HepG2 (cell line): Measurements from ENCODE around the gene PRKCI. TPM values are rescaled to one million over a fixed set of nuclear protein-coding genes. Genes with fewer than 3 reads are reported as not detected.

ENCODE experiments used
- AGO2 ChIP-seq: fragments of 200-400 bp; formaldehyde crosslinking; optimal IDR thresholded peaks from 2 replicates; pipeline ENCODE3; 2017; ENCODE audit warnings: mild to moderate bottlenecking, low read depth, low read length, moderate library complexity
- HDAC1 ChIP-seq: sonication (generic); formaldehyde crosslinking; IDR thresholded peaks from 2 replicates; pipeline ENCODE4 v1.5.1; 2020; ENCODE audit warnings: mild to moderate bottlenecking, missing genetic modification reagents
- HNF4A ChIP-seq: sonication (generic); formaldehyde crosslinking; IDR thresholded peaks from 2 replicates; pipeline ENCODE4 v1.4.0; 2020; ENCODE audit warnings: missing genetic modification reagents
- KLF16 ChIP-seq, 2 experiments: sonication (generic) in 1 of 2; formaldehyde crosslinking in 1 of 2; IDR thresholded peaks; 2 replicates each; pipeline versions ENCODE4 v1.6.1 to v1.8.0; 2016 to 2023; ENCODE audit warnings: missing genetic modification reagents in 2 of 2, missing compliant biosample characterization in 1 of 2
- NFKB2 ChIP-seq: sonication (generic); formaldehyde crosslinking; IDR thresholded peaks from 2 replicates; pipeline ENCODE4 v1.4.0; 2020; ENCODE audit warnings: missing genetic modification reagents, borderline replicate concordance
- NR2F6 ChIP-seq, 2 experiments: IDR thresholded peaks; 2 replicates each; pipeline ENCODE4 v1.6.1; 2016; ENCODE audit warnings: antibody characterized with exemption in 1 of 2, mild to moderate bottlenecking in 1 of 2
- SMAD1 ChIP-seq: sonication (generic); formaldehyde crosslinking; IDR thresholded peaks from 2 replicates; pipeline ENCODE4 v1.4.0; 2020; ENCODE audit warnings: missing genetic modification reagents, low read depth, mild to moderate bottlenecking, borderline replicate concordance
- SP5 ChIP-seq: IDR thresholded peaks from 2 replicates; pipeline ENCODE4 v1.6.1; 2016; ENCODE audit warnings: low read depth, borderline replicate concordance
- STAG1 ChIP-seq: sonication (generic); formaldehyde crosslinking; IDR thresholded peaks from 2 replicates; pipeline ENCODE4 v1.4.0; 2020; ENCODE audit warnings: missing genetic modification reagents
- SUZ12 ChIP-seq: fragments of 150-350 bp; IDR thresholded peaks from 2 replicates; pipeline ENCODE4 v1.6.1; 2014; ENCODE audit warnings: low read depth, low read length
- ZBTB42 ChIP-seq: sonication (generic); formaldehyde crosslinking; IDR thresholded peaks from 2 replicates; pipeline ENCODE4 v1.5.0; 2020; ENCODE audit warnings: mild to moderate bottlenecking, missing genetic modification reagents
- ZFYVE20 ChIP-seq: sonication (generic); formaldehyde crosslinking; IDR thresholded peaks from 2 replicates; pipeline ENCODE4 v1.8.0; 2023; ENCODE audit warnings: low read depth, mild to moderate bottlenecking, moderate library complexity, missing genetic modification reagents, borderline replicate concordance
- ZMAT3 ChIP-seq: sonication (generic); formaldehyde crosslinking; conservative IDR thresholded peaks from 2 replicates; pipeline ENCODE4 v1.7.0; 2021; ENCODE audit warnings: missing genetic modification reagents
- ZNF101 ChIP-seq: sonication (generic); formaldehyde crosslinking; IDR thresholded peaks from 2 replicates; pipeline ENCODE4 v1.4.0; 2020; ENCODE audit warnings: mild to moderate bottlenecking, low read depth, missing genetic modification reagents, borderline replicate concordance
- ZNF160 ChIP-seq: sonication (generic); formaldehyde crosslinking; IDR thresholded peaks from 2 replicates; pipeline ENCODE4 v1.8.0; 2022; ENCODE audit warnings: mild to moderate bottlenecking, inconsistent platforms, missing genetic modification reagents
- ZNF30 ChIP-seq: sonication (generic); formaldehyde crosslinking; IDR thresholded peaks from 2 replicates; pipeline ENCODE4 v1.5.0; 2020; ENCODE audit warnings: mild to moderate bottlenecking, missing genetic modification reagents
- ZNF772 ChIP-seq: sonication (generic); formaldehyde crosslinking; IDR thresholded peaks from 2 replicates; pipeline ENCODE4 v1.5.0; 2020; ENCODE audit warnings: mild to moderate bottlenecking, missing genetic modification reagents
- ZNF781 ChIP-seq: sonication (generic); formaldehyde crosslinking; IDR thresholded peaks from 2 replicates; pipeline ENCODE4 v1.5.1; 2020; ENCODE audit warnings: borderline replicate concordance, mild to moderate bottlenecking, missing genetic modification reagents; ENCODE audit errors: not compliant biosample characterization
- ZSCAN9 ChIP-seq: IDR thresholded peaks from 2 replicates; pipeline ENCODE4 v1.6.1; 2016; ENCODE audit warnings: borderline replicate concordance
- polyA plus RNA-seq, 8 experiments: library from polyadenylated mRNA; depleted of rRNA in 3 of 8; stranded (reverse) in 7 of 8; unstranded in 1 of 8; fragments of >200 nt; fragmentation: Illumina TruSeq in 4 of 8; extraction: Trizol in 4 of 8; gene quantifications; 2 replicates each; pipeline versions ENCODE4 v1.2.1 to v1.2.3, GENCODE V29; 2011 to 2016; ENCODE audit warnings: low read depth in 4 of 8, missing spikeins in 1 of 8, mixed read lengths in 1 of 8; ENCODE audit not compliant: insufficient read depth in 1 of 8
- total RNA-seq, 5 experiments: library from RNA; depleted of rRNA; stranded (reverse); fragments of >200 nt; fragmentation: Illumina TruSeq; extraction: Trizol; gene quantifications; 2 replicates each; pipeline ENCODE4 v1.2.3, GENCODE V29; 2016; ENCODE audit warnings: low read depth in 1 of 5
- TF ChIP-seq, protein P1 (sequence below): sonication (generic); formaldehyde crosslinking; IDR thresholded peaks from 2 replicates; pipeline ENCODE4 v1.4.0; 2020; ENCODE audit warnings: missing genetic modification reagents, low read depth, mild to moderate bottlenecking, borderline replicate concordance
- TF ChIP-seq, protein P2 (sequence below): sonication (generic); formaldehyde crosslinking; conservative IDR thresholded peaks from 2 replicates; pipeline ENCODE4 v1.8.0; 2022; ENCODE audit warnings: low read depth, missing genetic modification reagents
- TF ChIP-seq, protein P3 (sequence below): sonication (generic); formaldehyde crosslinking; IDR thresholded peaks from 2 replicates; pipeline ENCODE4 v1.4.0; 2020; ENCODE audit warnings: mild to moderate bottlenecking, missing genetic modification reagents

PRKCI gene
- total and polyA plus RNA-seq, 2 of the 13 experiments (the other 11 are each of a cell fraction or from before 2014, with no cell fraction given) = 17.2 to 30.4 TPM

GRCh38 chr3:170221924-170222646 lies at the start of gene PRKCI (continued):
- TF ChIP-seq, protein P1, sequence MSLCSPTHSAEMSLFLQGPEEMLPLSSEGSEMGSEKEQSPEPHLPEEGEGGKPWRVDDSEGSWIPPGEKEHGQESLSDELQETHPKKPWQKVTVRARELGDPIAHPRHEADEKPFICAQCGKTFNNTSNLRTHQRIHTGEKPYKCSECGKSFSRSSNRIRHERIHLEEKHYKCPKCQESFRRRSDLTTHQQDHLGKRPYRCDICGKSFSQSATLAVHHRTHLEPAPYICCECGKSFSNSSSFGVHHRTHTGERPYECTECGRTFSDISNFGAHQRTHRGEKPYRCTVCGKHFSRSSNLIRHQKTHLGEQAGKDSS (CRISPR knock-in tag) = 0 out of 2 replicates have a peak, but pooled peaks have one; percentile 21
- TF ChIP-seq ZNF772 (peak; percentile 10; the same call in 1 of the 2 replicates), ZNF101 (no peak), ZNF781 (peak; percentile 80), SUZ12 (peak; percentile 36; the same call in 1 of the 2 replicates), STAG1 (CRISPR knock-in tag) (no peak), HNF4A (CRISPR knock-in tag) (peak; percentile 6; the same call in 1 of the 2 replicates), KLF16 (CRISPR knock-in tag; IDR thresholded peaks at IDR 0.05) (peak in 1 of 2 experiments; percentile 68; a peak in 1 of 4 replicates), SMAD1 (CRISPR knock-in tag) (no peak), NFKB2 (CRISPR knock-in tag) (no peak), ZFYVE20 (CRISPR knock-in tag) (no peak), SP5 (CRISPR knock-in tag) (peak; percentile 87; the same call in 1 of the 2 replicates), ZNF160 (CRISPR knock-in tag) (no peak), NR2F6 (IDR thresholded peaks at IDR 0.05) (no peak), NR2F6 (CRISPR knock-in tag; IDR thresholded peaks at IDR 0.05) (no peak), AGO2 (no peak), ZMAT3 (CRISPR knock-in tag) (no peak; the same call in 1 of the 2 replicates), ZSCAN9 (CRISPR knock-in tag) (no peak; the same call in 1 of the 2 replicates), ZBTB42 (CRISPR knock-in tag) (no peak), ZNF30 (CRISPR knock-in tag) (no peak), HDAC1 (CRISPR knock-in tag) (peak; percentile 59)
- TF ChIP-seq, protein P2, sequence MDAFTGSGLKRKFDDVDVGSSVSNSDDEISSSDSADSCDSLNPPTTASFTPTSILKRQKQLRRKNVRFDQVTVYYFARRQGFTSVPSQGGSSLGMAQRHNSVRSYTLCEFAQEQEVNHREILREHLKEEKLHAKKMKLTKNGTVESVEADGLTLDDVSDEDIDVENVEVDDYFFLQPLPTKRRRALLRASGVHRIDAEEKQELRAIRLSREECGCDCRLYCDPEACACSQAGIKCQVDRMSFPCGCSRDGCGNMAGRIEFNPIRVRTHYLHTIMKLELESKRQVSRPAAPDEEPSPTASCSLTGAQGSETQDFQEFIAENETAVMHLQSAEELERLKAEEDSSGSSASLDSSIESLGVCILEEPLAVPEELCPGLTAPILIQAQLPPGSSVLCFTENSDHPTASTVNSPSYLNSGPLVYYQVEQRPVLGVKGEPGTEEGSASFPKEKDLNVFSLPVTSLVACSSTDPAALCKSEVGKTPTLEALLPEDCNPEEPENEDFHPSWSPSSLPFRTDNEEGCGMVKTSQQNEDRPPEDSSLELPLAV = no peak
- TF ChIP-seq, protein P3, sequence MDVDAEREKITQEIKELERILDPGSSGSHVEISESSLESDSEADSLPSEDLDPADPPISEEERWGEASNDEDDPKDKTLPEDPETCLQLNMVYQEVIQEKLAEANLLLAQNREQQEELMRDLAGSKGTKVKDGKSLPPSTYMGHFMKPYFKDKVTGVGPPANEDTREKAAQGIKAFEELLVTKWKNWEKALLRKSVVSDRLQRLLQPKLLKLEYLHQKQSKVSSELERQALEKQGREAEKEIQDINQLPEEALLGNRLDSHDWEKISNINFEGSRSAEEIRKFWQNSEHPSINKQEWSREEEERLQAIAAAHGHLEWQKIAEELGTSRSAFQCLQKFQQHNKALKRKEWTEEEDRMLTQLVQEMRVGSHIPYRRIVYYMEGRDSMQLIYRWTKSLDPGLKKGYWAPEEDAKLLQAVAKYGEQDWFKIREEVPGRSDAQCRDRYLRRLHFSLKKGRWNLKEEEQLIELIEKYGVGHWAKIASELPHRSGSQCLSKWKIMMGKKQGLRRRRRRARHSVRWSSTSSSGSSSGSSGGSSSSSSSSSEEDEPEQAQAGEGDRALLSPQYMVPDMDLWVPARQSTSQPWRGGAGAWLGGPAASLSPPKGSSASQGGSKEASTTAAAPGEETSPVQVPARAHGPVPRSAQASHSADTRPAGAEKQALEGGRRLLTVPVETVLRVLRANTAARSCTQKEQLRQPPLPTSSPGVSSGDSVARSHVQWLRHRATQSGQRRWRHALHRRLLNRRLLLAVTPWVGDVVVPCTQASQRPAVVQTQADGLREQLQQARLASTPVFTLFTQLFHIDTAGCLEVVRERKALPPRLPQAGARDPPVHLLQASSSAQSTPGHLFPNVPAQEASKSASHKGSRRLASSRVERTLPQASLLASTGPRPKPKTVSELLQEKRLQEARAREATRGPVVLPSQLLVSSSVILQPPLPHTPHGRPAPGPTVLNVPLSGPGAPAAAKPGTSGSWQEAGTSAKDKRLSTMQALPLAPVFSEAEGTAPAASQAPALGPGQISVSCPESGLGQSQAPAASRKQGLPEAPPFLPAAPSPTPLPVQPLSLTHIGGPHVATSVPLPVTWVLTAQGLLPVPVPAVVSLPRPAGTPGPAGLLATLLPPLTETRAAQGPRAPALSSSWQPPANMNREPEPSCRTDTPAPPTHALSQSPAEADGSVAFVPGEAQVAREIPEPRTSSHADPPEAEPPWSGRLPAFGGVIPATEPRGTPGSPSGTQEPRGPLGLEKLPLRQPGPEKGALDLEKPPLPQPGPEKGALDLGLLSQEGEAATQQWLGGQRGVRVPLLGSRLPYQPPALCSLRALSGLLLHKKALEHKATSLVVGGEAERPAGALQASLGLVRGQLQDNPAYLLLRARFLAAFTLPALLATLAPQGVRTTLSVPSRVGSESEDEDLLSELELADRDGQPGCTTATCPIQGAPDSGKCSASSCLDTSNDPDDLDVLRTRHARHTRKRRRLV (CRISPR knock-in tag) = no peak; the same call in 1 of the 2 replicates
